Activated T-cell treated with anti-CD3 and anti-CD28 coated beads, Interleukin-2, amount 50 U/mL, for 1 hour (primary cell): ENCODE results near the gene PIK3R6.

ENCODE experiments used
- DNase-seq: peaks from one replicate; pipeline ENCODE4 v3.0.0-alpha.2; 2020

Gene PIK3R6

DNA sequence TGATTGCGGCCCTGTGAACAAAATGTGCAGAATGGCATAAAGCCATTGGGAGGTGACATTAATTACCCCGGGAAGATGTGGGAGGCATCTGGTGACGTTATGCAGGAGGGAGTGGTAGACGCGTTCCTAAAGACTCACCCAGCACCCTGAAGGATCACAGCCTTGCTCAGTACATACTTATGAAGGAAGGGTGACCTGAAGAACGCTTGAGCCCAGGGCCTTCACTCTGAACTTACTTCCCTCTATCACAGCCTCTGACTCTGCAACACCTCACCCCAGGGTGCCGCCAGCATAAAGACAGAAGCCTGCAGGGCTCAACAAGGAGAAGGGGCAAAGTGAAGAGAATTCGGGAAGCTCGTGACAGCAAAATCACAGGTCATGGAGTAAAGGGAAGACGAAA is 77.7 kb downstream of the PIK3R6 start:
- no peak for DNase-seq

GRCh38 chr17:8788998-8789397 is 78.5 kb downstream of the PIK3R6 start:
- DNase-seq, result no peak

DNA sequence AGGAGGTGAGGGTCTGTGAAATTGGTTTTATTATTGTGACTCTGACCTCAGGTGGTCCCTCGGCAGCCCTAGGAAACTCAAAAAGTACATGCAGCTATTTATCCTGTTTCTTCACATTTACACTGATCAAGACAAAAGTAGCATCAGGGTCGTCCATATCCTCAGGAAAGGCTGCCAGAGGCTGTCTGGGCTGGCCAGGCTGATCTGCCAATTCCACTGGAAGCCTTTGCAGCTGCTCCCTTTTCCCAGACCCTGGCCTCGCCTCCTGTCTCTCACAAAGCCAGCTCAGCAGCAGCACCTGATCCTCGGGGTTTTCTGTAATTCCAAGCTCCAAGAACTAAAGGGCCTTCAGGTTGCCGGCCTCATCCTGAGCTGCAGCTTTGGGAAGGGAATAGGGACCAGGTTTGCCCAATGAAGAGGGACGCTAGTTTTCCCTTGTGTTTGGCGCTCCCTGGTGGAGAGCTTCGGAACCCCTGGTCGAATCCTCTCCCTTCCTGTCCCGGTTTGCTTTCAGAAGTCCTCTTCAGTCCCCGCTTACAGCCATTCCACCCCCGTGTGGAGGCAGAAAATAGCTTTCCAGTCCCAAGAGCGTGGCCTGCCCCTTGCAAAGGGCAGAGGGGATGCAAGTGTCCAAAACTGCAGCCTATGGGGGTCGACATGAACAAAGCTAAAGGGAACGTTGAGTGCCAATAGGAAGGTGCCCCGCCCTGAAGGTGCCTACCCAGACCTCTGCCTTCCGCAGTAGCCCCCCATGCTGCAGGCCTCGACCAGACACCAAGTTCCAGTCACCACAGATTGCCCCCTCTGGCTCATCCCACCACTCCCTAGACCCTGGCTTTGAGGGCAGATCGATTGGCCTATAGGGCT is 81.7 kb downstream of the PIK3R6 start:
- peak; percentile 69 for DNase-seq

DNA sequence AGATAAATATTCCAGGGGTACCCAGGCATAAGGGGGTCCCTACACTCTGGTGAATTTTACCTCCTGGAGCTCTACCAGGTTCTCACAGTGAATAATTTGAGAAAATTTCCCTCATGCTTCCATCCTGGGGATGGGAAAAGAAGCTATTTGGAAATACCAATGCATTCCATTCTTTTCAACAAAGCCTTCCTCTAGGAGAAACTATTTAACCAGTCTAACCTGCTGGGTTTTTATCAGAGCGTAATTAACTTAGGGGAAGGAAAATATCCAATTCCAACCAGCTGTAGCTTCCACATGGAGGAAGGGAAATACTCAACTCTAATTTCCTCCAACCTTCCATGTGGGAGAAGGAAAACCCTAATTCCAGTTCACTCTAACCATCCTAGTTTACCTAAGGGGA is 85.3 kb downstream of the PIK3R6 start:
- no peak for DNase-seq

- no peak for DNase-seq
Measured at GRCh38 chr17:8781776-8782175, 85.7 kb downstream of the PIK3R6 start.

- DNase-seq, result no peak
Measured at GRCh38 chr17:8776881-8777280, 90.6 kb downstream of the PIK3R6 start.

- no peak for DNase-seq
Measured at GRCh38 chr17:8776248-8776647, 91.2 kb downstream of the PIK3R6 start.

DNA sequence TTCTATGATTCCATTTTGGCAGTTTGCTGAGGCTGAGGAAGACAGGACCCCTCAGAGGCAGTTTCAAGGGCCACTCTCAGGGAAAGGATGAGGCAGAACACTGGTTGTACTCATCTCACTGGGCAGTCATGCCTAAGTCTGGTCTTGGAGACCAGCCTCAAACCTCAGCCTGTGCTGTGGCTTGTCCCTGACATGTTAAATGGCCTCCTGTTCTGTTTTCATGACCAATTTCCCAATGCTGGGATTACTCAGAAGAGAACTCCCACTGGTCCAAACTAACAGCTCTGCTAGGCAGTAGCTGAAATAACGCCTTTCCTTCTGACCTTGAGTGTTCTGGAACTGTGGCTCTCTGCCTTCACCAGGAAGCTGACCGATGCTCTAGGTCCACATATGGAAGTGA is 100.7 kb downstream of the PIK3R6 start:
- no peak for DNase-seq

DNA sequence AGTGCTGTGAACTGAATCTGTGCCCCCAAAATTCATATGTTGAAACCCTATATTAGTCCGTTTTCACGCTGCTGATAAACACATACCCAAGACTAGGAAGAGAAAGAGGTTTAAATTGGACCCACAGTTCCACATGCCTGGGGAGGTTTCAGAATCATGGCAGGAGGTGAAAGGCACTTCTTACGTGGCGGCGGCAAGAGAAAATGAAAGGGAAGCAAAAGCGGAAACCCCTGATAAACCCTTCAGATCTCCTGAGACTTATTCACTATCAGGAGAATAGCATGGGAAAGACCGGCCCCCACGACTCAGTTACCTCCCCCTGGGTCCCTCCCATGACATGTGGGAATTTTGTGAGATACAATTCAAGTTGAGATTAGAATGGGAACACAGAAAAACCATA is 105.5 kb downstream of the PIK3R6 start:
- DNase-seq, result no peak

DNA sequence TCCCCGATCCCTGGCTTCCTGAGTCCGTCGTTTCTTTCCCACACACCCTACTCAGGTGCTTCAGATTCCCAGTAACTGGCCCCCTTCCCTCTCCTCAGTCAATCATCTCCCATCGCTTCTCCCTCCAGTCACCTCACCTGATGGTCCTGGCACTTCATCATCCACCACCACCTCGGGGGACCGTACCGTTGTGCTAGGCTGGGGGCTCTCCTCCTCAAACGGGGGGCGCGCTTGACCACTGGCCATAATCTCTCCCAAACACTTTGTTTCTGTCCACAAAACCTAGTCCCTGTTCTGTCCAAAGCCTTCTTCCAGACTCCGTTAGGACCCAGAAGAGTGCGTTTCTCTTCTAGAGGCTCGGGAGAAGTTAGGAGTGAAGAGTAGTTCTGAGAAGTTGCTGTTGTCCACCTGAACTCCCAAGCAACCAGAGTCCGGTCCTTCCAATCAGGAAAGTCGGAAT is 109.3 kb downstream of the PIK3R6 start, which contains the start of gene SPDYE4:
Gene SPDYE4, minus strand, starts transcription at position 410 of the 460 bp plus-strand sequence. Its CDS starts 164 bp downstream, at position 246.
- DNase-seq, result no peak

- no peak for DNase-seq
Measured at GRCh38 chr17:8757189-8757588, 110.3 kb downstream of the PIK3R6 start.

DNA sequence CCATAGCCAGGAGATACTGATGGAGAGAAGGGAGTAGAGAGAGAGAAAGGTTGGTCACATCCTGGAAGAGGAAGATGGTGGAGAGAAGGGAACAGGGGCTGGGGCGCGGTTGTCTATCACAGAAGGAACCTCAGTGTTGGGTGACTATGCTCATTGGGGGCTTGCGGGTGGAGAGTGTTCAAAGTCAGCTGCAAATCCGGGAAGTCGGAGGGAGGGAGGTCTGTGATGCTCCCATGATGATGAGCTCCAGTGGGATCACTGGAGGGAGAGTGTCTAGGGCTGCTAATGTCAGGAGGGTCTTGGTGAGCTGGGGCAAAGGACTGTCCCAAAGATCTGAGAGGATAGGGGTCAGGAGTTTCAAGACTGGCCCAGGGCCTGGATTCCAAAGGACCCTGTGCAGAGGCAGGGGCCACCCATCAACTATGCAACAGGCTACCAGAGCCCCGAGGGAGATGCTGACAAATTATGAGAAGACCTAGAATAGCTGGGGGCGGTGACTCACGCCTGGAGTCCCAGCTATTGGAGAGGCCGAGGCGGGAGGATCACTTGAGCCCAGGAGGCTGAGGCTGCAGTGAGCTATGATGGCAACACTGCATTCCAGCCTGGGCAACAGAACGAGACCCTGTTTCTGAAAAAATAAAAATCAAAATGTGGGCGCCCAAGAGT is 111.8 kb downstream of the PIK3R6 start:
- no peak for DNase-seq

- no peak for DNase-seq
Measured at GRCh38 chr17:8754890-8755289, 112.6 kb downstream of the PIK3R6 start.

DNA sequence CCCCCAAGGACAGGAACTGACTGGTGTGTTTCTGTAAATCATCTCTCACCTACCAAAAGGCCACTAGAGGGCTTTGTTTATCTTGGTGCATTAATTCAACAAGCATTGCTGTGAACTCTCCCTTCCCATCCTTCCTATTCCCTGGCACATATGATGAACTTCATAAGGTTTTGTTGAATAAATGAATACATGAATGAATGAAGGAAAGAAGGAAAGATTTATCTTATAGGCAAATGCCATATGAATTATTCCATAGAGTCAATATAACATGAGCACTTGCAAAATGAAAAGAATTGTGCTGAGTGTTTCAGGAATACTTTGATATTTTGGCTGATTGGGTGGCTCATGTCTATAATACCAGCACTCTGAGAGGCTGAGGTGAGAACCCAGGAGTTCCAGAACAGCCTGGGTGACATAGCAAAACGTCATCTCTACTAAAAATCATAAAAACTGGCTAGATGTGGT is 113.5 kb downstream of the PIK3R6 start:
- DNase-seq, result no peak

DNA sequence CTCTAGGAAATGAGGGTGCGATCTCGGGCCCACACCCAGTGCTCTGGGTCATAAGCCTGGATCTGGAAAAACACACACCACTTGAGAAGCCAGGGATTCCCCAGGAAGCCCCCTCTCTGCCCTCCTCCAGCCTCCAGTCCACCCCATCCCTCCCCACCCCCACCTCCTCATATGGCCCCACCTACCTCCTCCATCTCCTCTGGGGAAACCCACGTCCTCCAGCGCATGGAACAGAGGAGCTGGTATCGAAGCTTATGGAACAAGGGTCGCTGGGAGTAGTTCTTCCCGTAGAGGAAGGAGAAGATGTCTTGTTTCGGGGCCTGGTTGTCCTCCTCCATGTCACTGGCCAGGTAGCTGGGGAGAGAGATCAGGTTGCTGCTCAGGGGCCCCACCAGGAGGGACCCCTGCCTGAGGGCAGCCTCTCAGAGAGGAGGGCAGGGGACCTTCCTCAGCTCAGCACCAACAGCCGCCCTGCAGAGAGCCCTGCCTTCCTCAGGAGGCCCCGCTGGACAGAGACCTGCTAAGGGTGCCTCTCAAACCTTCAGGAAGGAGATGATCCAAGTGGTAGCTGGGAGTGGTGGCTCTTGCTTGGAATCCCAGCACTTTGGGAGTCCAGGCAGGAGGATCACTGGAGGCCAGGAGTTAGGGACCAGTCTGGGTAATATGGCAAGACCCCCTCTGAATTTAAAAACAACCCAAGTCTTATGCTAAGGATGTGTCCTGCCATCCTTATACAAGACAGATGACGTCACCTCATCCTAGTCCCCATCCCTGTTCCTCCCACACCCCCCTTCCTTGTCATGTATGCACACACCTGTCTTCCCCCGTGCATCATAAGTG is 114.1 kb downstream of the PIK3R6 start:
- DNase-seq, result no peak
